Smooth muscle cell (in vitro differentiated cells): ENCODE results near the gene OOSP4B. TPM values are rescaled to one million over a fixed set of nuclear protein-coding genes. Genes with fewer than 3 reads are reported as not detected.
"Not testable (repeated sequence)": the region's sequence is repeated elsewhere in the genome, so short reads cannot be mapped to it uniquely, and the experiment has no call there.

ENCODE experiments used
- DNase-seq: peaks from one replicate; lab custom pipeline; 2025; ENCODE audit not compliant: unreplicated experiment; lab: John Stamatoyannopoulos, UW
- H2AFZ ChIP-seq: fragments of 200-600 bp; sonication (generic); 2 replicates; pipeline ENCODE4 v1.6.0; 2016; ENCODE audit warnings: antibody characterized with exemption, low read depth, mild to moderate bottlenecking
- H3F3A ChIP-seq: fragments of 200-600 bp; sonication (generic); 2 replicates; pipeline ENCODE4 v1.6.0; 2017; ENCODE audit warnings: antibody characterized with exemption, low read depth
- H3K27ac ChIP-seq: fragments of 200-600 bp; sonication (generic); 2 replicates; pipeline ENCODE4 v1.5.1; 2016; ENCODE audit warnings: low read depth, mild to moderate bottlenecking
- H3K27me3 ChIP-seq: fragments of 200-600 bp; sonication (generic); 2 replicates; pipeline ENCODE4 v1.6.1; 2016; ENCODE audit warnings: low read depth, mild to moderate bottlenecking
- H3K36me3 ChIP-seq: fragments of 200-600 bp; sonication (generic); 2 replicates; pipeline ENCODE4 v1.5.1; 2016; ENCODE audit warnings: low read depth
- H3K4me1 ChIP-seq: fragments of 200-600 bp; sonication (generic); 2 replicates; pipeline ENCODE4 v1.5.1; 2016; ENCODE audit warnings: low read depth
- H3K4me2 ChIP-seq: fragments of 200-600 bp; sonication (generic); 2 replicates; pipeline ENCODE4 v1.6.0; 2016; ENCODE audit warnings: mild to moderate bottlenecking
- H3K4me3 ChIP-seq: fragments of 200-600 bp; sonication (generic); 2 replicates; pipeline ENCODE4 v1.5.1; 2016; ENCODE audit warnings: mild to moderate bottlenecking
- H3K79me2 ChIP-seq: fragments of 200-600 bp; sonication (generic); 2 replicates; pipeline ENCODE4 v1.6.0; 2016; ENCODE audit warnings: low read depth, mild to moderate bottlenecking
- H3K9ac ChIP-seq: fragments of 200-600 bp; sonication (generic); 2 replicates; pipeline ENCODE4 v1.6.0; 2016; ENCODE audit warnings: low read depth
- H3K9me3 ChIP-seq: fragments of 200-600 bp; sonication (generic); replicated peaks from 2 replicates; pipeline ENCODE4 v1.5.1; 2016; ENCODE audit warnings: low read depth
- H4K20me1 ChIP-seq: fragments of 200-600 bp; sonication (generic); 2 replicates; pipeline ENCODE4 v1.6.0; 2016; ENCODE audit warnings: low read depth
- WGBS: methylation state at CpG from one replicate; pipeline ENCODE4 v1.1.7; 2016; ENCODE audit warnings: low lambda C conversion rate; 5-methylcytosine and 5-hydroxymethylcytosine counted together
- polyA plus RNA-seq: library from polyadenylated mRNA; unstranded; fragments of >200 nt; fragmentation: Nextera tagmentation; extraction: Ambion mirVana; gene quantifications from 2 replicates; pipeline ENCODE4 v1.2.1, GENCODE V29; 2016
- total RNA-seq: library from RNA; depleted of rRNA; stranded (reverse); fragments of >200 nt; gene quantifications from 2 replicates; pipeline ENCODE4 v1.2.3, GENCODE V29; 2014
- TF ChIP-seq, protein P1 (sequence below): fragments of 200-600 bp; sonication (generic); IDR thresholded peaks from 2 replicates; pipeline ENCODE4 v1.5.1; 2017; ENCODE audit warnings: borderline replicate concordance, mild to moderate bottlenecking, antibody characterized with exemption; ENCODE audit not compliant: insufficient read depth, poor library complexity, severe bottlenecking

Gene OOSP4B
- total and polyA plus RNA-seq, 2 experiments from 2014 or later = not detected

DNA sequence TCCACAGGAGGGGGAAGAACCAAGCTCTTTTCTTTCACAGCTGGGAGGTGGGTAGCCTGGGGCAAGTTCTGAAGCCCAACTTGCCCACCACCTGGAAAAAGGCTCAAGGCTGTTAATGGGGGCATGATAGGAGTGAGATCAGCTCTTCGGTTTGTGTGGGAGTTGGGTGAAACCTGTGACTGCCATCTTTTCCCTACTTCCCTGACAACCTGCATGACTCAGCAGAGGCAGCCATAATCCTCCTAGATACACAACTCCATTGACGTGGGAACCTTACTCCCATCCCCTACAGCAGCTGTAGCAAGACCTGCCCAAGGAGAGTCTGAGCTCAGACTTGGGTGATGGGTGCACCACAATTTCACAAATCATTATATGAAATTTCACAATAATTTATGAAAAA, 13.3 kb upstream of the OOSP4B start:
- H3K79me2 ChIP-seq = no peaks in the 10 kb centered on the region
- no peaks in the 10 kb centered on the region for H4K20me1 ChIP-seq
- H2AFZ ChIP-seq = no peak overlapping the region
- H3K4me2 ChIP-seq = no peak overlapping the region
- TF ChIP-seq, protein P1, sequence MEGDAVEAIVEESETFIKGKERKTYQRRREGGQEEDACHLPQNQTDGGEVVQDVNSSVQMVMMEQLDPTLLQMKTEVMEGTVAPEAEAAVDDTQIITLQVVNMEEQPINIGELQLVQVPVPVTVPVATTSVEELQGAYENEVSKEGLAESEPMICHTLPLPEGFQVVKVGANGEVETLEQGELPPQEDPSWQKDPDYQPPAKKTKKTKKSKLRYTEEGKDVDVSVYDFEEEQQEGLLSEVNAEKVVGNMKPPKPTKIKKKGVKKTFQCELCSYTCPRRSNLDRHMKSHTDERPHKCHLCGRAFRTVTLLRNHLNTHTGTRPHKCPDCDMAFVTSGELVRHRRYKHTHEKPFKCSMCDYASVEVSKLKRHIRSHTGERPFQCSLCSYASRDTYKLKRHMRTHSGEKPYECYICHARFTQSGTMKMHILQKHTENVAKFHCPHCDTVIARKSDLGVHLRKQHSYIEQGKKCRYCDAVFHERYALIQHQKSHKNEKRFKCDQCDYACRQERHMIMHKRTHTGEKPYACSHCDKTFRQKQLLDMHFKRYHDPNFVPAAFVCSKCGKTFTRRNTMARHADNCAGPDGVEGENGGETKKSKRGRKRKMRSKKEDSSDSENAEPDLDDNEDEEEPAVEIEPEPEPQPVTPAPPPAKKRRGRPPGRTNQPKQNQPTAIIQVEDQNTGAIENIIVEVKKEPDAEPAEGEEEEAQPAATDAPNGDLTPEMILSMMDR = no peak
- no peaks in the 10 kb centered on the region for H3K36me3 ChIP-seq
- no peak overlapping the region for H3K27ac ChIP-seq
- H3K4me3 ChIP-seq = no peak overlapping the region
- 66% methylated on average over 2 of the region's 2 CpGs for WGBS
- no peaks in the 10 kb centered on the region for H3F3A ChIP-seq
- no peak for DNase-seq
- H3K9me3 ChIP-seq = no peaks in the 10 kb centered on the region
- no peak overlapping the region for H3K9ac ChIP-seq
- H3K27me3 ChIP-seq = no peaks in the 10 kb centered on the region
- H3K4me1 ChIP-seq = no peaks in the 10 kb centered on the region

DNA sequence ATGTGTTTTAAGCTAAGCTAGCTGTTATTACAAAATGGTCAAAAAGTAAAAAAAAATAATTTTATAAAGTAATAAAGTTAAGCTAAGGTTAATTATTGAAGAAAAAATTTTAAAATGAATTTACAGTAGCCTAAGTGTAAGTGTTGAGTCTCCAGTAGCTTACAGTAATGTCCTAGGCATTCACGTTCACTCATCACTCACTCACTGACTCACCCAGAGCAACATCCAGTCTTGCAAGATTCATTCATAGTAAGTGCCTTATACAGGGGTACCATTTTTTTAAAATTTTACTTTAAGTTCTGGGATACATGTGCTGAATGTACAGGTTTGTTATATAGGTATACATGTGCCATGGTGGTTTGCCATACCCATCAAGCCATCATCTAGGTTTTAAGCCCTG, 11.6 kb upstream of the OOSP4B start:
- no peak overlapping the region for H3K9ac ChIP-seq
- H3K36me3 ChIP-seq = no peaks in the 10 kb centered on the region
- H3K9me3 ChIP-seq = no peaks in the 10 kb centered on the region
- no peaks in the 10 kb centered on the region for H4K20me1 ChIP-seq
- H3K4me3 ChIP-seq = no peak overlapping the region
- TF ChIP-seq, protein P1 = no peak
- H3K27ac ChIP-seq = no peak overlapping the region
- H3K4me1 ChIP-seq = no peaks in the 10 kb centered on the region
- no peaks in the 10 kb centered on the region for H3F3A ChIP-seq
- H2AFZ ChIP-seq = no peak overlapping the region
- no peaks in the 10 kb centered on the region for H3K27me3 ChIP-seq
- no peak overlapping the region for H3K4me2 ChIP-seq
- no peaks in the 10 kb centered on the region for H3K79me2 ChIP-seq
- DNase-seq = no peak
- 78% methylated on average over 1 of the region's 1 CpG for WGBS

DNA sequence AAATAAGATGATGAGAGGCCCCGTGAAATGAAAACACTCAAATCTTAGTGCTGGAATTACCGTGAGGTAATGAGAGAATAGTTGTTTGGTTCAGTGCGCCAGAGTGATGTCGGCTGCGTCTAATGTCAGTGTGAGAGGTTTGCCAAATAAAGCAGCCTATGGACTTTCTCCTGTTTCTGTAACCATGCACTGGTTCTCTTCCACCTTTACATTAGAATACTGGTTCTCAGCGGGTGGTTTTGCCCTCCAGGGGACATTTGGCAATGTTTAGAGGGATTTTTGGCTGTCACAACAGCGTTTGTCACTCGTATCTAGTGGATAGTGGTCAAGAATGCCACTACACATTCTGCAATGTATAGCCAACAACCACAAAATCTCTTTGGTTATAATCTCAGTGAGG, 1.1 kb downstream of the OOSP4B start:
- Histone ChIP-seq H3K9ac (no peak overlapping the region), H3K36me3 (no peaks in the 10 kb centered on the region), H3F3A (no peaks in the 10 kb centered on the region), H3K79me2 (no peaks in the 10 kb centered on the region), H3K4me3 (no peak overlapping the region), H3K4me2 (no peak overlapping the region), H3K4me1 (no peaks in the 10 kb centered on the region), H3K9me3 (no peaks in the 10 kb centered on the region), H3K27ac (no peak overlapping the region), H3K27me3 (no peaks in the 10 kb centered on the region), H2AFZ (no peak overlapping the region), H4K20me1 (no peaks in the 10 kb centered on the region)
- no peak for DNase-seq
- TF ChIP-seq, protein P1 = no peak
- 60% methylated on average over 8 of the region's 8 CpGs for WGBS

DNA sequence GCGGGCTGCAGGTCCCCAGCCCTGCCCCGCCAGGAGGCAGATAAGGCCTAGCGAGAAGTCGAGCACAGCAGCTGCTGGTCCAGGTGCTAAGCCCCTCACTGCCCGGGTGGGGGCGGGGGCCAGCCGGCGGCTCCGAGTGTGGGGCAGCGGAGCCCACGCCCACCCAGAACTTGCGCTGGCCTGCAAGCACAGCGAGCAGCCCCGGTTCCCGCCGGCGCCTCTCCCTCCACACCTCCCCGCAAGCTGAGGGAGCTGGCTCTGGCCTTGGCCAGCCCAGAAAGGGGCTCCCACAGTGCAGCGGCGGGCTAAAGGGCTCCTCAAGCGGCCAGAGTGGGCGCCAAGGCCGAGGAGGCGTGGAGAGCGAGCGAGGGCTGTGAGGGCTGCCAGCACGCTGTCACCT, 3.4 kb downstream of the OOSP4B start:
- H3K4me2 ChIP-seq, H3K4me1 ChIP-seq, H3K79me2 ChIP-seq, H3K9me3 ChIP-seq, H3K27ac ChIP-seq, H3K27me3 ChIP-seq, DNase-seq, H2AFZ ChIP-seq, H3K36me3 ChIP-seq, H3F3A ChIP-seq, H3K4me3 ChIP-seq, H3K9ac ChIP-seq, H4K20me1 ChIP-seq: not testable (repeated sequence)
- 91% methylated on average over 18 of the region's 27 CpGs for WGBS
